GM18907 (cell line): Measurements from ENCODE around the gene PEX6.

Source experiments
- ATAC-seq: cut with Tn5 transposase; IDR thresholded peaks from one replicate; pipeline ENCODE4 v1.9.1; 2021; ENCODE audit warnings: mild to moderate bottlenecking, moderate library complexity; ENCODE audit not compliant: unreplicated experiment

PEX6 gene

GRCh38 chr6:42978839-42979522 is at the start of gene PEX6:
TSS of gene PEX6 (minus strand) at chr6:42979181. CDS start at chr6:42979150, 31 bp downstream.
- ATAC-seq, result peak; percentile 90

- ATAC-seq, result no peak
Measured at GRCh38 chr6:43026365-43026764, 47.4 kb upstream of the PEX6 start.

GRCh38 chr6:43024436-43024835 is 45.5 kb upstream of the PEX6 start:
- ATAC-seq, result no peak

GRCh38 chr6:43021270-43022047 is 42.5 kb upstream of the PEX6 start, which contains the start of gene RRP36:
TSS of gene RRP36 (plus strand) at chr6:43021623. CDS start at chr6:43021655, 32 bp downstream.
- peak; percentile 73 for ATAC-seq

GRCh38 chr6:43020847-43021246 is 41.9 kb upstream of the PEX6 start:
- ATAC-seq, result no peak

GRCh38 chr6:43020052-43020705 is 41.2 kb upstream of the PEX6 start:
- ATAC-seq, result no peak

- no peak for ATAC-seq
Measured at GRCh38 chr6:43019152-43019551, 40.2 kb upstream of the PEX6 start.

- ATAC-seq, result no peak
Measured at GRCh38 chr6:43016943-43017334, 38.0 kb upstream of the PEX6 start.

- ATAC-seq, result no peak
Measured at GRCh38 chr6:43016176-43016942, 37.4 kb upstream of the PEX6 start.

- no peak for ATAC-seq
Measured at GRCh38 chr6:43014434-43014909, 35.5 kb upstream of the PEX6 start.

GRCh38 chr6:43013843-43014433 is 35.0 kb upstream of the PEX6 start, which contains the start of the genes KLHDC3 and MEA1:
TSS of gene KLHDC3 (plus strand) at chr6:43014249. CDS start at chr6:43017193, 2,944 bp downstream.
TSS of gene MEA1 (minus strand) at chr6:43013946. CDS start at chr6:43013813, 133 bp downstream.
- ATAC-seq, result peak; percentile 90

GRCh38 chr6:43013097-43013842 is 34.3 kb upstream of the PEX6 start:
- peak; percentile 1 for ATAC-seq

- ATAC-seq, result no peak
Measured at GRCh38 chr6:43012364-43012763, 33.4 kb upstream of the PEX6 start.

GRCh38 chr6:43011207-43011606 is 32.2 kb upstream of the PEX6 start:
- no peak for ATAC-seq

GRCh38 chr6:43009124-43009523 is 30.1 kb upstream of the PEX6 start:
- no peak for ATAC-seq

- no peak for ATAC-seq
Measured at GRCh38 chr6:43007126-43007525, 28.1 kb upstream of the PEX6 start.

GRCh38 chr6:43006251-43006650 is 27.3 kb upstream of the PEX6 start:
- ATAC-seq, result no peak

- no peak for ATAC-seq
Measured at GRCh38 chr6:43005844-43006243, 26.9 kb upstream of the PEX6 start.

GRCh38 chr6:43001843-43002242 is 22.9 kb upstream of the PEX6 start:
- no peak for ATAC-seq
